Endodermal cell (in vitro differentiated cells): ENCODE results near the gene PPFIA4. TPM values are rescaled to one million over a fixed set of nuclear protein-coding genes. Genes with fewer than 3 reads are reported as not detected.

ENCODE experiments used
- DNase-seq: peaks from one replicate; pipeline ENCODE4 v3.0.0-alpha.2; 2017
- H3K27ac ChIP-seq: 2 replicates; pipeline ENCODE4 v1.5.1; 2013; ENCODE audit warnings: mild to moderate bottlenecking, low read depth, low read length, moderate library complexity
- H3K27me3 ChIP-seq: 2 replicates; pipeline ENCODE4 v1.6.1; 2013; ENCODE audit warnings: mild to moderate bottlenecking, low read length, moderate library complexity; ENCODE audit not compliant: insufficient read depth, control insufficient read depth, poor library complexity, severe bottlenecking
- H3K36me3 ChIP-seq: 2 replicates; pipeline ENCODE4 v1.7.0; 2013; ENCODE audit warnings: mild to moderate bottlenecking, low read length, moderate library complexity; ENCODE audit not compliant: control insufficient read depth, insufficient read depth
- H3K4me1 ChIP-seq: one replicate; pipeline ENCODE4 v1.7.0; 2013; ENCODE audit warnings: low read length; ENCODE audit not compliant: control insufficient read depth, insufficient read depth
- H3K4me3 ChIP-seq: 2 replicates; pipeline ENCODE4 v1.5.1; 2013; ENCODE audit warnings: mild to moderate bottlenecking, low read length, moderate library complexity
- H3K9ac ChIP-seq: 2 replicates; pipeline ENCODE4 v1.6.1; 2013; ENCODE audit warnings: mild to moderate bottlenecking, low read length, moderate library complexity; ENCODE audit not compliant: poor library complexity, severe bottlenecking; ENCODE audit errors: extremely low read depth
- H3K9me3 ChIP-seq: 2 replicates; pipeline ENCODE4 v1.6.1; 2013; ENCODE audit warnings: mild to moderate bottlenecking, low read length, moderate library complexity; ENCODE audit not compliant: control insufficient read depth
- H3K27ac Mint-ChIP-seq: 2 replicates; pipeline ENCODE4 v1.8.0; 2020; ENCODE audit warnings: mixed read lengths
- H3K27me3 Mint-ChIP-seq: 2 replicates; pipeline ENCODE4 v1.8.0; 2021; ENCODE audit warnings: mild to moderate bottlenecking, mixed read lengths; ENCODE audit not compliant: insufficient read depth
- H3K36me3 Mint-ChIP-seq: 2 replicates; pipeline ENCODE4 v1.8.0; 2020; ENCODE audit warnings: low read depth, mixed read lengths
- H3K4me1 Mint-ChIP-seq: 2 replicates; pipeline ENCODE4 v1.8.0; 2020; ENCODE audit warnings: mixed read lengths
- H3K4me3 Mint-ChIP-seq: 2 replicates; pipeline ENCODE4 v1.8.0; 2020; ENCODE audit warnings: mild to moderate bottlenecking, moderate library complexity, mixed read lengths
- H3K9me3 Mint-ChIP-seq: 2 replicates; pipeline ENCODE4 v1.8.0; 2020; ENCODE audit warnings: mild to moderate bottlenecking, mixed read lengths
- CTCF ChIP-seq: fragments of 200-600 bp; sonication (generic); conservative IDR thresholded peaks from 2 replicates; pipeline ENCODE4 v1.5.0; 2021; ENCODE audit warnings: antibody characterized with exemption, mild to moderate bottlenecking
- WGBS, 2 experiments: methylation state at CpG; one replicate each; pipeline versions ENCODE4 v1.1.5 to v1.1.7; 2013; ENCODE audit warnings: missing lambda C conversion rate in 2 of 2, mixed read lengths in 1 of 2; ENCODE audit not compliant: insufficient coverage in 1 of 2, insufficient read length in 1 of 2; 5-methylcytosine and 5-hydroxymethylcytosine counted together
- total RNA-seq, 2 donors: library from RNA; stranded (reverse); fragmentation: NEBNext Ultra II Directional in 1 of 2; extraction: Animal tissue kit (Norgen Biotek cat#: 25700) in 1 of 2; gene quantifications; 2 replicates in 1 of 2; 3 replicates in 1 of 2; pipeline ENCODE4 v1.2.1, GENCODE V29; 2021

The PPFIA4 gene
- total RNA-seq, 2 donors from 2014 or later, result 8.4 to 12.1 TPM

GRCh38 chr1:203065191-203065590 is 38.9 kb downstream of the PPFIA4 start:
- TF ChIP-seq CTCF, result no peak
- WGBS, 2 experiments, result 88 to 89% methylated on average over 3 to 7 of the region's 7 CpGs

DNA sequence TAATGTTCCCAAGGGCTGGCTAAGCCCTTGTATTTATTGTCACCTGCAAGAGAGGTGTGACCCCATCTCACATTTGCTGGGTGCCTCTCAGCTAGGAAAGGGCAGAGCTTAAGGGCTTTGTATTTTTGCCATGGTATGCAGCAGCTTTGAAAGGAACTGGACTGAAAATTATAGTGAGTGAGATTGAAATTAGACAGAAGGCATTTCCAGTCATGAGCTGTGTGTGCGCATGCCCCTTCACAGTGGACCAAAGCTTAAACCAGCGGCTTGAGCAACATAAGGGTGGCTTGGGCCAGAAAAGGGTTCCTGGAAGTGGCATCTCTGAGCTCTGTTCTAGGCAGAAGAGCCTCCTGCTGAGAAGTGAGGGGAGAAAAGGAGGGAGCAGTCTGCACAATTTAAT is 39.7 kb downstream of the PPFIA4 start:
- Histone ChIP-seq H3K9me3 (peaks cover 10% of the 10 kb centered on the region), H3K36me3 (no peaks in the 10 kb centered on the region), H3K4me3 (no peak overlapping the region), H3K27ac (no peak overlapping the region), H3K9ac (no peak overlapping the region), H3K4me1 (no peaks in the 10 kb centered on the region), H3K27me3 (no peaks in the 10 kb centered on the region)
- no peaks in the 10 kb centered on the region for H3K4me1 Mint-ChIP-seq
- H3K27ac Mint-ChIP-seq, result no peak overlapping the region
- H3K36me3 Mint-ChIP-seq, result peaks cover 8% of the 10 kb centered on the region
- TF ChIP-seq CTCF, result no peak
- H3K9me3 Mint-ChIP-seq, result peaks cover 10% of the 10 kb centered on the region
- H3K4me3 Mint-ChIP-seq, result no peak overlapping the region
- WGBS, 2 experiments, result 98 to 100% methylated on average over 2 of the region's 2 CpGs
- DNase-seq, result no peak
- no peaks in the 10 kb centered on the region for H3K27me3 Mint-ChIP-seq

More at GRCh38 chr1:203065191-203065590, 38.9 kb downstream of the PPFIA4 start:
- Histone ChIP-seq H3K9me3 (peaks cover 17% of the 10 kb centered on the region), H3K9ac (no peak overlapping the region), H3K4me3 (no peak overlapping the region), H3K27me3 (no peaks in the 10 kb centered on the region), H3K27ac (no peak overlapping the region), H3K36me3 (peaks cover 6% of the 10 kb centered on the region), H3K4me1 (no peaks in the 10 kb centered on the region)
- Mint-ChIP-seq H3K36me3 (peaks cover 13% of the 10 kb centered on the region), H3K4me3 (no peak overlapping the region), H3K27ac (no peak overlapping the region), H3K9me3 (peaks cover 15% of the 10 kb centered on the region), H3K4me1 (no peaks in the 10 kb centered on the region), H3K27me3 (no peaks in the 10 kb centered on the region)
- DNase-seq, result no peak

- Mint-ChIP-seq H3K4me1 (no peaks in the 10 kb centered on the region), H3K27ac (no peak overlapping the region), H3K9me3 (peaks cover under 1% of the 10 kb centered on the region), H3K36me3 (no peaks in the 10 kb centered on the region), H3K27me3 (no peaks in the 10 kb centered on the region), H3K4me3 (no peak overlapping the region)
- no peak for DNase-seq
- Histone ChIP-seq H3K9ac (no peak overlapping the region), H3K4me1 (no peaks in the 10 kb centered on the region), H3K36me3 (no peaks in the 10 kb centered on the region), H3K27me3 (no peaks in the 10 kb centered on the region), H3K9me3 (peaks cover under 1% of the 10 kb centered on the region), H3K4me3 (no peak overlapping the region), H3K27ac (no peak overlapping the region)
- 94 to 100% methylated on average over 3 of the region's 3 CpGs for WGBS, 2 experiments
- TF ChIP-seq CTCF, result no peak
Observed at GRCh38 chr1:203066965-203067364, 40.7 kb downstream of the PPFIA4 start.
